HL-60 (cell line): ENCODE results near the gene CAV1.

Experiments
- DNase-seq, 2 experiments: peaks; one replicate each; pipeline ENCODE4 v3.0.0-alpha.2; 2010 to 2020; ENCODE audit warnings: low read depth in 1 of 2, low spot score in 1 of 2
- H3K27ac ChIP-seq: fragments of 250-450 bp; sonication (Bioruptor Pico); replicated peaks from 2 replicates; pipeline ENCODE4 v1.5.1; 2020; ENCODE audit warnings: mild to moderate bottlenecking, moderate library complexity
- H3K27me3 ChIP-seq: fragments of 250-450 bp; sonication (Bioruptor Pico); 2 replicates; pipeline ENCODE4 v1.5.1; 2021; ENCODE audit warnings: mild to moderate bottlenecking, moderate library complexity; ENCODE audit not compliant: insufficient read depth, poor library complexity, severe bottlenecking
- H3K4me3 ChIP-seq: replicated peaks from 2 replicates; pipeline ENCODE4 v1.5.1; 2011; ENCODE audit warnings: mild to moderate bottlenecking, control low read depth, low read length; ENCODE audit not compliant: insufficient read depth
- CTCF ChIP-seq: IDR thresholded peaks from one replicate; pipeline ENCODE4 v1.5.1; 2011; ENCODE audit warnings: low read length, control low read depth, inconsistent platforms; ENCODE audit not compliant: insufficient read depth
- GABPA ChIP-seq: IDR thresholded peaks from 2 replicates; pipeline ENCODE4 v1.6.1; 2012; ENCODE audit warnings: low read depth
- POLR2AphosphoS5 ChIP-seq: IDR thresholded peaks from 2 replicates; pipeline ENCODE4 v1.6.1; 2012; ENCODE audit warnings: low read depth
- SPI1 ChIP-seq: IDR thresholded peaks from 2 replicates; pipeline ENCODE4 v1.6.1; 2012; ENCODE audit warnings: low read depth, mild to moderate bottlenecking, borderline replicate concordance
- TF ChIP-seq, protein P1 (sequence below): IDR thresholded peaks from 2 replicates; pipeline ENCODE4 v1.6.1; 2012; ENCODE audit warnings: low read depth; ENCODE audit not compliant: insufficient replicate concordance

Gene CAV1

DNA sequence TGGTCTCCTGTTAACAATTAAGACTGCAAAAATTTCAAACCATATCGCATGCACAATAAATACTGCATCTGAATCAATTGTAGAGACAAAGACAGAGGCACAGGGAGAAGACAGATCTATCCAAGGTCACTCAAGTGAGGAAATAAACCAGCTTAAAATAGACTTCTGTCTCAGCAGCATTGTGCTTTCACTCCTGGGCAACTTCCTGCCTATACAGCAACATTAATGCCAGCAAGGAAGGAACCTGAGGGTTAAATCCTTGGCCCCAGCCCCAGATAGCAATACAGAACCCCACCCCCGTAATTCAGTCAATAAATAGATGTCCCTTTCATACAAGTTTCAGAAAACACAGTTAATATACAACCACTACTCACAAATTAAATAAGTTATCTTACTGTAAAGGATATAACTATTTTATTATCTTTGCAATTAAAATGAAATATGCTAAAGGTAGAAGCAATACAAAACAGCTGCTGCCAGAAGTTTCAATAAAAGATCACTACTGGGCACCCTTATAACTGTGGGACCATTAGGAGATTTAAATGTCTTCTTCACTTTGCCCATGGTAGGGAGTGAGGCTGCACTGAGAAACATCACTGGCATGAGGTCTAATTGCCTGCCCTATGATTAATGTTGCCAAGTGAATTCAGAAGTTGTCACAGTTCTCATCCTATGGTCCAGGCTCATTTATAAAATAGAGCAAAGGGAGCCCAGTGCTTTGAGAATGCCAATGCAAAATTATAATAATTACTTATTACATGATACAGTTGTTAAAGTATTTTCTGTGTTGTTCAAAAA is 49.4 kb downstream of the CAV1 start:
- no peak overlapping the region for H3K27ac ChIP-seq
- TF ChIP-seq, protein P1, sequence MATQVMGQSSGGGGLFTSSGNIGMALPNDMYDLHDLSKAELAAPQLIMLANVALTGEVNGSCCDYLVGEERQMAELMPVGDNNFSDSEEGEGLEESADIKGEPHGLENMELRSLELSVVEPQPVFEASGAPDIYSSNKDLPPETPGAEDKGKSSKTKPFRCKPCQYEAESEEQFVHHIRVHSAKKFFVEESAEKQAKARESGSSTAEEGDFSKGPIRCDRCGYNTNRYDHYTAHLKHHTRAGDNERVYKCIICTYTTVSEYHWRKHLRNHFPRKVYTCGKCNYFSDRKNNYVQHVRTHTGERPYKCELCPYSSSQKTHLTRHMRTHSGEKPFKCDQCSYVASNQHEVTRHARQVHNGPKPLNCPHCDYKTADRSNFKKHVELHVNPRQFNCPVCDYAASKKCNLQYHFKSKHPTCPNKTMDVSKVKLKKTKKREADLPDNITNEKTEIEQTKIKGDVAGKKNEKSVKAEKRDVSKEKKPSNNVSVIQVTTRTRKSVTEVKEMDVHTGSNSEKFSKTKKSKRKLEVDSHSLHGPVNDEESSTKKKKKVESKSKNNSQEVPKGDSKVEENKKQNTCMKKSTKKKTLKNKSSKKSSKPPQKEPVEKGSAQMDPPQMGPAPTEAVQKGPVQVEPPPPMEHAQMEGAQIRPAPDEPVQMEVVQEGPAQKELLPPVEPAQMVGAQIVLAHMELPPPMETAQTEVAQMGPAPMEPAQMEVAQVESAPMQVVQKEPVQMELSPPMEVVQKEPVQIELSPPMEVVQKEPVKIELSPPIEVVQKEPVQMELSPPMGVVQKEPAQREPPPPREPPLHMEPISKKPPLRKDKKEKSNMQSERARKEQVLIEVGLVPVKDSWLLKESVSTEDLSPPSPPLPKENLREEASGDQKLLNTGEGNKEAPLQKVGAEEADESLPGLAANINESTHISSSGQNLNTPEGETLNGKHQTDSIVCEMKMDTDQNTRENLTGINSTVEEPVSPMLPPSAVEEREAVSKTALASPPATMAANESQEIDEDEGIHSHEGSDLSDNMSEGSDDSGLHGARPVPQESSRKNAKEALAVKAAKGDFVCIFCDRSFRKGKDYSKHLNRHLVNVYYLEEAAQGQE = no peak
- TF ChIP-seq SPI1 = no peak
- no peak for TF ChIP-seq POLR2AphosphoS5
- TF ChIP-seq GABPA = no peak
- no peak for TF ChIP-seq CTCF
- DNase-seq = no peak
- H3K27me3 ChIP-seq = peaks cover 2% of the 10 kb centered on the region
- no peak overlapping the region for H3K4me3 ChIP-seq

DNA sequence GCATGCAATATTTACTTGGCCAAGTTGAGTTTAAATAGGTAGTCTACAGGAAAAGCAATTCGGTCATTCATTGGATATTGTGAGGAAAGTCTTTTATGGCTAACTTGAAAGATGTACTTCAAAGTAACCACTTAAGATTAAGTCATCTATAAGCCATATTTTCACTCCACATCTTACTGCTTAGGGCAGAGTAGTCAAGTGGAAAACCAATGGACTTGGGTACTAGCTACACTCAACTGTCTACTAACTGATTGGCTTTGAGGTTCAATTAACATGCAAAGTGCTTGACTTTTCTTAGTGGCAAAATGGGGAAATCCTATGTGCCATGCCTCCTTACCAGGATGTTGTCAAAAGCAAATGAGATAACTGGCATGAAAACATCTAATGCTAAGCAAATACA is 51.0 kb downstream of the CAV1 start:
- no peak overlapping the region for H3K4me3 ChIP-seq
- TF ChIP-seq CTCF (no peak), POLR2AphosphoS5 (no peak), SPI1 (no peak), GABPA (no peak)
- TF ChIP-seq, protein P1 = no peak
- H3K27me3 ChIP-seq = no peaks in the 10 kb centered on the region
- DNase-seq = no peak
- no peak overlapping the region for H3K27ac ChIP-seq

- TF ChIP-seq, protein P1 = no peak
- TF ChIP-seq GABPA = no peak
- no peak for TF ChIP-seq POLR2AphosphoS5
- TF ChIP-seq CTCF = no peak
- TF ChIP-seq SPI1 = no peak
- Histone ChIP-seq H3K4me3 (no peak overlapping the region), H3K27me3 (no peaks in the 10 kb centered on the region), H3K27ac (no peak overlapping the region)
- no peak for DNase-seq
Measured at GRCh38 chr7:116576350-116577319, 51.8 kb downstream of the CAV1 start.
